Loucy (cell line): Measurements from ENCODE around the gene FAM53A.

Experiments
- H2AFZ ChIP-seq: fragments of 200-600 bp; sonication (generic); 2 replicates; pipeline ENCODE4 v1.6.0; 2016; ENCODE audit warnings: antibody characterized with exemption, mild to moderate bottlenecking, low read length, moderate library complexity
- H3F3A ChIP-seq: fragments of 200-600 bp; 2 replicates; pipeline ENCODE4 v1.6.0; 2016; ENCODE audit warnings: antibody characterized with exemption, low read depth, mild to moderate bottlenecking
- H3K27me3 ChIP-seq: fragments of 200-600 bp; sonication (generic); 2 replicates; pipeline ENCODE4 v1.6.1; 2014; ENCODE audit warnings: low read length, mild to moderate bottlenecking; ENCODE audit not compliant: insufficient read depth, poor library complexity, severe bottlenecking
- H3K36me3 ChIP-seq: fragments of 200-600 bp; sonication (generic); 2 replicates; pipeline ENCODE4 v1.6.1; 2016; ENCODE audit warnings: low read length; ENCODE audit not compliant: insufficient read depth
- H3K4me1 ChIP-seq: fragments of 200-600 bp; sonication (generic); 2 replicates; pipeline ENCODE4 v1.5.1; 2014; ENCODE audit warnings: low read length, mild to moderate bottlenecking; ENCODE audit not compliant: insufficient read depth, poor library complexity, severe bottlenecking
- H3K4me2 ChIP-seq: fragments of 200-600 bp; sonication (generic); 2 replicates; pipeline ENCODE4 v1.6.0; 2014; ENCODE audit warnings: antibody characterized with exemption, low read length, low read depth, mild to moderate bottlenecking; ENCODE audit not compliant: poor library complexity, severe bottlenecking
- H3K4me3 ChIP-seq: fragments of 200-600 bp; sonication (generic); 2 replicates; pipeline ENCODE4 v1.5.1; 2014; ENCODE audit warnings: low read length, mild to moderate bottlenecking, mixed read lengths; ENCODE audit not compliant: poor library complexity, severe bottlenecking
- H3K79me2 ChIP-seq: fragments of 200-600 bp; sonication (generic); 2 replicates; pipeline ENCODE4 v1.6.1; 2014; ENCODE audit warnings: low read length; ENCODE audit not compliant: insufficient read depth
- H3K9ac ChIP-seq: fragments of 200-600 bp; sonication (generic); 2 replicates; pipeline ENCODE4 v1.6.0; 2014; ENCODE audit warnings: mild to moderate bottlenecking, low read depth, low read length, moderate library complexity; ENCODE audit not compliant: poor library complexity, severe bottlenecking
- H3K9me2 ChIP-seq: fragments of 200-600 bp; sonication (generic); replicated peaks from 2 replicates; pipeline ENCODE4 v1.6.1; 2016; ENCODE audit warnings: low read depth, low read length, mixed read lengths
- H3K9me3 ChIP-seq: fragments of 200-600 bp; sonication (generic); 2 replicates; pipeline ENCODE4 v1.6.1; 2014; ENCODE audit warnings: mild to moderate bottlenecking, antibody characterized with exemption, low read length, low read depth; ENCODE audit not compliant: insufficient read depth
- H4K20me1 ChIP-seq: fragments of 200-600 bp; sonication (generic); 2 replicates; pipeline ENCODE4 v1.6.0; 2014; ENCODE audit warnings: antibody characterized with exemption, low read length, mild to moderate bottlenecking; ENCODE audit not compliant: insufficient read depth, poor library complexity, severe bottlenecking
- CTCF ChIP-seq: fragments of 200-600 bp; sonication (generic); conservative IDR thresholded peaks from 2 replicates; pipeline ENCODE4 v1.5.1; 2014; ENCODE audit warnings: mild to moderate bottlenecking, antibody characterized with exemption, low read length
- EZH2phosphoT487 ChIP-seq: fragments of 200-600 bp; IDR thresholded peaks from 2 replicates; pipeline ENCODE4 v1.6.1; 2018; ENCODE audit warnings: antibody characterized with exemption, mild to moderate bottlenecking, moderate library complexity, borderline replicate concordance

The FAM53A gene

GRCh38 chr4:1610791-1611500, 73.2 kb downstream of the FAM53A start:
- TF ChIP-seq EZH2phosphoT487: no peak
- TF ChIP-seq CTCF: no peak
- no peak overlapping the region for H3K9ac ChIP-seq
- H3K9me2 ChIP-seq: no peaks in the 10 kb centered on the region
- H3K9me3 ChIP-seq: no peaks in the 10 kb centered on the region
- no peaks in the 10 kb centered on the region for H3K36me3 ChIP-seq
- no peaks in the 10 kb centered on the region for H3K27me3 ChIP-seq
- no peak overlapping the region for H3K4me3 ChIP-seq
- H3K4me1 ChIP-seq: no peaks in the 10 kb centered on the region
- no peaks in the 10 kb centered on the region for H3K79me2 ChIP-seq
- no peaks in the 10 kb centered on the region for H3F3A ChIP-seq
- H3K4me2 ChIP-seq: no peak overlapping the region
- no peak overlapping the region for H2AFZ ChIP-seq
- no peaks in the 10 kb centered on the region for H4K20me1 ChIP-seq

GRCh38 chr4:1609901-1610790, 74.0 kb downstream of the FAM53A start:
- Histone ChIP-seq H4K20me1 (no peaks in the 10 kb centered on the region), H3K36me3 (no peaks in the 10 kb centered on the region), H3K9ac (no peak overlapping the region), H3K79me2 (no peaks in the 10 kb centered on the region), H2AFZ (no peak overlapping the region), H3K4me3 (no peak overlapping the region), H3F3A (no peaks in the 10 kb centered on the region), H3K9me3 (no peaks in the 10 kb centered on the region), H3K4me1 (no peaks in the 10 kb centered on the region), H3K27me3 (no peaks in the 10 kb centered on the region), H3K9me2 (no peaks in the 10 kb centered on the region), H3K4me2 (no peak overlapping the region)
- TF ChIP-seq EZH2phosphoT487 (no peak), CTCF (no peak)

GRCh38 chr4:1608821-1609500, 75.2 kb downstream of the FAM53A start:
- no peaks in the 10 kb centered on the region for H3K79me2 ChIP-seq
- H3K4me1 ChIP-seq: no peaks in the 10 kb centered on the region
- no peaks in the 10 kb centered on the region for H4K20me1 ChIP-seq
- H3K4me3 ChIP-seq: no peak overlapping the region
- no peaks in the 10 kb centered on the region for H3F3A ChIP-seq
- H3K9me3 ChIP-seq: no peaks in the 10 kb centered on the region
- no peaks in the 10 kb centered on the region for H3K27me3 ChIP-seq
- H3K9ac ChIP-seq: no peak overlapping the region
- TF ChIP-seq CTCF (no peak), EZH2phosphoT487 (no peak)
- H3K9me2 ChIP-seq: no peaks in the 10 kb centered on the region
- H3K36me3 ChIP-seq: no peaks in the 10 kb centered on the region
- H3K4me2 ChIP-seq: no peak overlapping the region
- no peak overlapping the region for H2AFZ ChIP-seq
